ENCODE measurements around the gene CIPC. TPM values are rescaled to one million over a fixed set of nuclear protein-coding genes. Genes with fewer than 3 reads are reported as not detected.
A peak's percentile ranks its signal among the peaks of the same experiment; 100 is the strongest.

CIPC gene
- total and polyA plus RNA-seq, 8 donors = 18.6 to 24.3 (median 21.8) TPM

- intact Hi-C loops (cut with DNase I) = no loop called here
- ATAC-seq = no peak
- H3K27me3 ChIP-seq = peaks cover 53 to 74% of the 10 kb centered on the region in 2 donors
Measured at GRCh38 chr14:77145975-77146740, 48.1 kb downstream of the CIPC start.

GRCh38 chr14:77148510-77149231 lies 50.6 kb downstream of the CIPC start:
- ATAC-seq (no peak), DNase-seq (no peak)
- Histone ChIP-seq H3K4me3 (no peak overlapping the region), H3K36me3 (no peaks in the 10 kb centered on the region), H3K9me3 (no peaks in the 10 kb centered on the region), H3K27ac (no peak overlapping the region), H3K27me3 (peaks cover 27 to 74% of the 10 kb centered on the region in 2 donors), H3K4me1 (no peaks in the 10 kb centered on the region)
- intact Hi-C loops (cut with DNase I) = no loop called here
- TF ChIP-seq, protein P1, sequence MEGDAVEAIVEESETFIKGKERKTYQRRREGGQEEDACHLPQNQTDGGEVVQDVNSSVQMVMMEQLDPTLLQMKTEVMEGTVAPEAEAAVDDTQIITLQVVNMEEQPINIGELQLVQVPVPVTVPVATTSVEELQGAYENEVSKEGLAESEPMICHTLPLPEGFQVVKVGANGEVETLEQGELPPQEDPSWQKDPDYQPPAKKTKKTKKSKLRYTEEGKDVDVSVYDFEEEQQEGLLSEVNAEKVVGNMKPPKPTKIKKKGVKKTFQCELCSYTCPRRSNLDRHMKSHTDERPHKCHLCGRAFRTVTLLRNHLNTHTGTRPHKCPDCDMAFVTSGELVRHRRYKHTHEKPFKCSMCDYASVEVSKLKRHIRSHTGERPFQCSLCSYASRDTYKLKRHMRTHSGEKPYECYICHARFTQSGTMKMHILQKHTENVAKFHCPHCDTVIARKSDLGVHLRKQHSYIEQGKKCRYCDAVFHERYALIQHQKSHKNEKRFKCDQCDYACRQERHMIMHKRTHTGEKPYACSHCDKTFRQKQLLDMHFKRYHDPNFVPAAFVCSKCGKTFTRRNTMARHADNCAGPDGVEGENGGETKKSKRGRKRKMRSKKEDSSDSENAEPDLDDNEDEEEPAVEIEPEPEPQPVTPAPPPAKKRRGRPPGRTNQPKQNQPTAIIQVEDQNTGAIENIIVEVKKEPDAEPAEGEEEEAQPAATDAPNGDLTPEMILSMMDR (IDR thresholded peaks at IDR 0.05) = no peak

More at GRCh38 chr14:77145975-77146740, 48.1 kb downstream of the CIPC start:
- TF ChIP-seq, protein P1 (IDR thresholded peaks at IDR 0.05) = no peak
- Histone ChIP-seq H3K36me3 (no peaks in the 10 kb centered on the region), H3K9me3 (no peaks in the 10 kb centered on the region), H3K4me3 (no peak overlapping the region), H3K4me1 (peaks cover 0 to 7% of the 10 kb centered on the region in 2 donors), H3K27ac (no peak overlapping the region)
- DNase-seq = no peak

DNA sequence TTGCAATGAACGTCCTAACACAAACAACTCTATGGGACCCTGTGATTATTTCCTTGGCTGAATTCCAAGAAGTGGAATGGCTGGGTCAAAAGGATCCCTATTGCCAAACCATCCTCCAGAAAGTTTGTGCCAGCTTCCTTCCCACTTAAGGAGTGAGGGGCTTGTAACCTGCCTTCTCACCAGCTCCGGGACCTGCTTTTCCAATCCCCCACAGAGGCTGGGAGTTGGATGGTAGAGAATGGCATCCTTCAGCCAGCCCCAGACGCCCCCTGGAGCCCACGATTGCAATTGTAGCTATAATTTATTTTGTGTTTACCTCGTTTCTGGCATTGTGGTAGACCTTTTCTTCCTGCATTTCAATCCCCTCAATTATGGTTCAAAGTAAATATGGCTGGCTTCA lies 53.2 kb downstream of the CIPC start:
- H3K4me3 ChIP-seq = no peak overlapping the region
- DNase-seq (no peak), ATAC-seq (no peak)
- TF ChIP-seq, protein P1 (IDR thresholded peaks at IDR 0.05) = peak in 1 of 2 donors; percentile 14
- H3K27me3 ChIP-seq = peaks cover 10 to 73% of the 10 kb centered on the region in 2 donors
- no peaks in the 10 kb centered on the region for H3K9me3 ChIP-seq
- no peaks in the 10 kb centered on the region for H3K4me1 ChIP-seq
- H3K27ac ChIP-seq = no peak overlapping the region
- intact Hi-C loops (cut with DNase I) = loop anchor here in 1 of 2 donors (10.0 kb wide), 1 partner anchor 164 kb away; no protein-coding TSS in a partner anchor
- no peaks in the 10 kb centered on the region for H3K36me3 ChIP-seq

DNA sequence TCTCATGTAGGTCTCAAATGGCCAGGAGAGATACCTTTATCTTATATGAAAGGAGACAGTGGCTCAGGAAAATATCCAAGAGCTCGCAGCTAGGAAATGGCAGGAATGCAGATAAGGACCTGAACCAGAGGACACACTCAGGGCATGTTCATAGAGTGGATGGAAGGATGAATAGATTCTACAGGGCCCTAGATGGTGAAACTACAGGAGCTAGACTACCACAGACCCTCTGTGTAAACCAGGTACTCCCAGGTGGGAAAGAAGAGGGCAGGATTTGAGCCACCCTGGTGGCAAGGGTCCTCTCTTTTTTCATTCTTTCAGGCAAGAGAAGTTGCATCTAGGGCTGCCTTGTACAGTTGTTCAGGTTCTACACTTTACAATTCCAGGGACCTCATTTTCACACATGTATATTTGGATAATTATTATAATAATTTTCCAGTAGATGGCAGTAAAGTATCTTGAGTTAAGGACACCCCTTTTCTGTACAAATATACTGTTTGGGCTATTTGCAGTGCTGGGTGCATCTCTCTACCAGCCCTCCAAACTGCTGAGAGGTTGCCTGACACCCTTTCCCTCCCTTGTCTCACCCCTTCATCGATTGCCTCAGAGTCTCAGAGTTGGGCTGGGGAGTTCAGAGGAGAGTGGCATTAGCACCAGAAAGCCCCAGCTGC lies 54.0 kb downstream of the CIPC start:
- no peak overlapping the region for H3K27ac ChIP-seq
- ATAC-seq = peak; percentile 79

More for the DNA sequence above, 54.0 kb downstream of the CIPC start:
- intact Hi-C loops (cut with DNase I) = loop anchor here in 1 of 2 donors (10.0 kb wide), 1 partner anchor 163 kb away; no protein-coding TSS in a partner anchor
- Histone ChIP-seq H3K36me3 (no peaks in the 10 kb centered on the region), H3K4me1 (no peaks in the 10 kb centered on the region), H3K27me3 (peaks cover 7 to 73% of the 10 kb centered on the region in 2 donors), H3K4me3 (no peak overlapping the region), H3K9me3 (no peaks in the 10 kb centered on the region)
- DNase-seq = no peak
- TF ChIP-seq, protein P1 (IDR thresholded peaks at IDR 0.05) = no peak
